ENCODE data around the gene VPS52. TPM values are rescaled to one million over a fixed set of nuclear protein-coding genes. Genes with fewer than 3 reads are reported as not detected.

Gene VPS52
- total RNA-seq, 2 donors from 2014 or later: 60.2 to 68.4 TPM

GRCh38 chr6:33206027-33206863, 65.4 kb downstream of the VPS52 start:
- ATAC-seq: no peak
- DNase-seq: no peak
- intact Hi-C loops (cut with DNase I, micrococcal nuclease): no loop called here

DNA sequence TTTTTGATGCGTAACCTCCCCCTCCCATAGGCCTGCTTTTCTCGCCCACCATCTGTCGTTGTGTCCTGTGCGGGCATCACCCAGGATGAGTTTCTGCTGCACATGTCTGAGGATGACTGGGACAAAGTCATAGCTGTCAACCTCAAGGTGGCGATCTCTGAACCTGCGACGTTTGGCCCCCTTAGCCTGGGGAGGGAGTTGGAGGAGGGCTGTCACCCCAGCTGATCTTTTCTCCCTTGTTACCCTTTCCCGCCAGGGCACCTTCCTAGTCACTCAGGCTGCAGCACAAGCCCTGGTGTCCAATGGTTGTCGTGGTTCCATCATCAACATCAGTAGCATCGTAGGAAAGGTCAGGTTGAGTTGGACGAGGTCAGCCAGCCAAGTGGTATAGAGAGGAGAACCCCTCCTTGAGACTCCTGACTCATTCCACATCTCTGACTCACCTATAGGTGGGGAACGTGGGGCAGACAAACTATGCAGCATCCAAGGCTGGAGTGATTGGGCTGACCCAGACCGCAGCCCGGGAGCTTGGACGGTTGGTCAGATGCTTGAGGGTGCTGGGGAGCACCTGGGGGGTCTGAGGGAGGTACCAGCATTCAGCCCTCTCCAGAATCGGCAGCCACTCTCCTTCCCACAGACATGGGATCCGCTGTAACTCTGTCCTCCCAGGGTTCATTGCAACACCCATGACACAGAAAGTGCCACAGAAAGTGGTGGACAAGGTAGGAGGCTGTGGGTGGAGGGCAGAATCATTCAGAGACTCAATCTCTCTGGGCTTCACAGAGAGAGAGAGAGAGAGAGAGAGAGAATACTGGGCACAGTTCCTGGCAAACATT, 66.3 kb downstream of the VPS52 start:
- intact Hi-C loops (cut with DNase I, micrococcal nuclease): no loop called here
- DNase-seq: no peak
- ATAC-seq: no peak

GRCh38 chr6:33204415-33205190, 67.1 kb downstream of the VPS52 start, which contains the start of gene HSD17B8:
Gene HSD17B8 (plus strand): TSS chr6:33204655. CDS start chr6:33204669, 14 bp downstream.
- peak; percentile 97 to 99 for DNase-seq
- intact Hi-C loops (cut with DNase I, micrococcal nuclease): no loop called here
- ATAC-seq: peak; percentile 68

DNA sequence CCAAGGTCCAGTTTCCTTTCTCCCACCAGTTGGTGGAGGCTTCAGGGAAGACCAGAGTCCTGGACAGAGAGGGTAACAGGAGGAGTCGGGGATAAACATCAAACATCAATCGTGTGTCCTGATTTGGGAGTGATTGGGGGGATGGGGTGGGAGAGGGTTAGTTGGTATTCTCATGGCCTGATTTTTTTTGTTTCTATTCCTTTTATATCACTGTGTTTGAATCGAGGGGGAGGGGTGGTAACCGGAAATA, 67.6 kb downstream of the VPS52 start:
- DNase-seq (no peak), ATAC-seq (no peak)
- intact Hi-C loops (cut with DNase I, micrococcal nuclease): no loop called here

DNA sequence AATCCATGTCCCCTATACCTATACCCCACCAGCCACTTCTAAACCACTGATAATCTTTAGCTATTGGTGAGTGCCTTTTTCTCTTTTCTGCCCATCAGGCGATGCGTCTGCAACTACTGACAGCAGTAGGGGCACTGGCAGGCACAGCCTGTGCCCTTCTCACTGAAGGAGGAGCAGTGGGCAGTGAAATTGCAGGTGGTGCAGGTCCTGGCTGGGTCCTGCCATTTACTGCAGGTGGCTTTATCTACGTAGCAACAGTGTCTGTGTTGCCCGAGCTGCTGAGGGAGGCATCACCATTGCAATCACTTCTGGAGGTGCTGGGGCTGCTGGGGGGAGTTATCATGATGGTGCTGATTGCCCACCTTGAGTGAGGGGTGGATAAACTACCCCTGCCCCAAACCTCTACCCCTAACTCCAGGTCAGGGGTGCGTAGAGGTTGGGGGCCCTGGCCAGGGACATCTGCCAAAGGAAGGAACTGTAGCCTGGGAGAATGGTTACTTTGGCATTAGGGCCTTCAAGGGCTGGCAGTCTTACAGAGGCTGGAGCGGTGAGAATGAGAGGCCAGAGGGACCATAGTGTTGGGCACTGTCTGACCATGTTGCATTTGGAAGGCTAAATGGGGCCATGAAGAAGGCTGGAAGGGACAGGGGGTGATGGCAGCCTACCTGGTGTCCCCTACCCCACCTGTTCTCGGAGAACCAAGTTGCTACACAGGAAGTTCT, 68.1 kb downstream of the VPS52 start:
- no peak for ATAC-seq
- intact Hi-C loops (cut with DNase I, micrococcal nuclease): no loop called here
- no peak for DNase-seq

DNA sequence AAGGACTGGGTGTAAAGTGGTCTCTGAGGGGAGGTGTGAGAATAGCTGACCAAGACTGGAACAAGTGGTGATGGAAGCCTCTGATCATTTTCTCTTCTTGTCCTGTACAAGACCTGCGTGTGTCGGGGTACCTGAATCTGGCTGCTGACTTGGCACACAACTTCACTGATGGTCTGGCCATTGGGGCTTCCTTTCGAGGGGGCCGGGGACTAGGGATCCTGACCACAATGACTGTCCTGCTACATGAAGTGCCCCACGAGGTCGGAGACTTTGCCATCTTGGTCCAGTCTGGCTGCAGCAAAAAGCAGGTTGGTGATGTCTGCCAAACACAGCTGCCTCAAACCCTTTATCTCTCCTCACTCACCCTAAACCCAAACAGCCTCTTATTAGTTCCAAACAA, 68.9 kb downstream of the VPS52 start:
- ATAC-seq: no peak
- intact Hi-C loops (cut with DNase I, micrococcal nuclease): no loop called here
- no peak for DNase-seq

DNA sequence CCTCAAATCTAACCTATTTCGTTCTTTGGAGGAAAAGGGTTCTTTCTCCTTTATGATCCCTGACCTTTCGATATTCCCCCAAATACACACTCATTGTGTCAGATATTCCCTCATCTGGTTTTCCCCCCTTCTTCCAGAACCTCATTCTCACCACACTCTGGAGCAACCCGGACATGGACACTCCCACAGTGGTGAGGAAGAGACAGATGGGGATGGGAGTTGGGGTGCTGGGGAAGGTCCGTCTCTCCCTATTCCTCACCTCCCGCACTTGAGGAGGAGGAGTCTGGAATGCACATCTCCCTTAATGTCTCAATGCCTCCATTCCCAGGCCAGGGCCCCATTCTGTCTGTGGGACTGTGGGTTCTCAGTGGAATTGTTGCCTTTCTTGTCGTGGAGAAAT, 69.7 kb downstream of the VPS52 start:
- DNase-seq (no peak), ATAC-seq (no peak)
- intact Hi-C loops (cut with DNase I, micrococcal nuclease): no loop called here

DNA sequence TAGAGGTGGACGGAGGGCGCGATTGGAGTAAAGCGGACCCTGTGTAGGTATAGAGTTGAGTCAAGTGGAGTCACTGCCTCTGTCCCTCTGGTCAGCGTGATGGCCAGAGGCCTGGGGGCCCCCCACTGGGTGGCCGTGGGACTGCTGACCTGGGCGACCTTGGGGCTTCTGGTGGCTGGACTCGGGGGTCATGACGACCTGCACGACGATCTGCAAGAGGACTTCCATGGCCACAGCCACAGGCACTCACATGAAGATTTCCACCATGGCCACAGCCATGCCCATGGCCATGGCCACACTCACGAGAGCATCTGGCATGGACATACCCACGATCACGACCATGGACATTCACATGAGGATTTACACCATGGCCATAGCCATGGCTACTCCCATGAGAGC, 70.5 kb downstream of the VPS52 start:
- ATAC-seq: no peak

More for the DNA sequence above, 70.5 kb downstream of the VPS52 start:
- no peak for DNase-seq
- intact Hi-C loops (cut with DNase I, micrococcal nuclease): no loop called here

Small RNA genes within 50 kb of the gene (microRNA-seq; reads per million reads assigned to microRNA genes)
- 1.6 to 6.8 reads per million in 2 donors for gene MIR219A1
- gene MIR6834: 0 reads per million in 2 donors
- 0 reads per million in 2 donors for gene MIR6873

Other genes with a start within 250 kb of the VPS52 start
- 100 to 1,000 TPM in 1 of 2 donors, 10 to 100 TPM in 1; 14.8 to 103 TPM for gene HLA-DPA1, start 198.2 kb downstream of the VPS52 start, total RNA-seq
- gene HLA-DPB1, start 195.9 kb downstream of the VPS52 start, total RNA-seq: 10 to 100 TPM; 15.1 to 65.5 TPM
- under 1 TPM; 0.45 to 0.55 TPM for gene COL11A2, start 79.4 kb downstream of the VPS52 start, total RNA-seq
- 10 to 100 TPM; 34.4 to 37.0 TPM for gene RXRB, start 71.2 kb downstream of the VPS52 start, total RNA-seq
- gene SLC39A7, start 71.0 kb downstream of the VPS52 start, total RNA-seq: 100 to 1,000 TPM; 128 to 203 TPM
- gene HSD17B8, start 67.2 kb downstream of the VPS52 start, total RNA-seq: 10 to 100 TPM; 22.4 to 23.7 TPM
- gene RING1, start 63.4 kb downstream of the VPS52 start, total RNA-seq: 10 to 100 TPM; 27.4 to 29.7 TPM
- 1,000 to 10,000 TPM; 1,882 to 2,045 TPM for gene RPS18, start 199 bp upstream of the VPS52 start, total RNA-seq
- gene B3GALT4, start 5.2 kb upstream of the VPS52 start, total RNA-seq: 10 to 100 TPM; 34.8 to 40.3 TPM
- gene WDR46, start 17.4 kb upstream of the VPS52 start, total RNA-seq: 10 to 100 TPM; 27.7 to 29.3 TPM
- gene PFDN6, start 17.7 kb upstream of the VPS52 start, total RNA-seq: 10 to 100 TPM; 36.8 to 45.7 TPM
- 10 to 100 TPM; 21.5 to 35.0 TPM for gene RGL2, start 27.1 kb upstream of the VPS52 start, total RNA-seq
- gene TAPBP, start 42.2 kb upstream of the VPS52 start, total RNA-seq: 100 to 1,000 TPM; 229 to 283 TPM
- gene ZBTB22, start 45.9 kb upstream of the VPS52 start, total RNA-seq: 10 to 100 TPM; 19.9 to 21.3 TPM
- 10 to 100 TPM; 33.5 to 35.3 TPM for gene DAXX, start 51.1 kb upstream of the VPS52 start, total RNA-seq
- gene KIFC1, start 119.9 kb upstream of the VPS52 start, total RNA-seq: 10 to 100 TPM in 1 of 2 donors, 1 to 10 TPM in 1; 4.1 to 14.7 TPM
- gene PHF1, start 139.1 kb upstream of the VPS52 start, total RNA-seq: 10 to 100 TPM; 28.3 to 41.2 TPM
- gene CUTA, start 146.2 kb upstream of the VPS52 start, total RNA-seq: 100 to 1,000 TPM; 162 to 169 TPM
- gene SYNGAP1, start 148.2 kb upstream of the VPS52 start, total RNA-seq: 1 to 10 TPM; 6.8 to 9.1 TPM
- 1 to 10 TPM; 3.9 to 7.9 TPM for gene ZBTB9, start 182.7 kb upstream of the VPS52 start, total RNA-seq